HepG2 (cell line): Measurements from ENCODE around the gene IFRD1. TPM values are rescaled to one million over a fixed set of nuclear protein-coding genes. Genes with fewer than 3 reads are reported as not detected.

Source experiments
- ARID2 ChIP-seq: sonication (generic); formaldehyde crosslinking; IDR thresholded peaks from 2 replicates; pipeline ENCODE4 v1.8.1; 2022; ENCODE audit warnings: mild to moderate bottlenecking, missing genetic modification reagents, borderline replicate concordance
- ATM ChIP-seq: fragments of 450-650 bp; IDR thresholded peaks from 2 replicates; pipeline ENCODE4 v1.7.1; 2017; ENCODE audit warnings: mild to moderate bottlenecking, borderline replicate concordance
- ATRX ChIP-seq: sonication (generic); formaldehyde crosslinking; IDR thresholded peaks from 2 replicates; pipeline ENCODE4 v1.4.0; 2020; ENCODE audit warnings: missing genetic modification reagents, borderline replicate concordance
- CENPT ChIP-seq: sonication (generic); formaldehyde crosslinking; IDR thresholded peaks from 2 replicates; pipeline ENCODE4 v1.8.0; 2022; ENCODE audit warnings: low read depth, mild to moderate bottlenecking, moderate library complexity, missing genetic modification reagents
- FOXP1 ChIP-seq, 2 experiments: fragments of 450-650 bp in 1 of 2; IDR thresholded peaks; 2 replicates each; pipeline ENCODE4 v1.6.1; 2017 to 2018; ENCODE audit warnings: antibody characterized with exemption in 1 of 2
- HDAC2 ChIP-seq: sonication (generic); formaldehyde crosslinking; IDR thresholded peaks from 2 replicates; pipeline ENCODE4 v1.4.0; 2020; ENCODE audit warnings: missing genetic modification reagents
- JUN ChIP-seq: sonication (generic); formaldehyde crosslinking; IDR thresholded peaks from 2 replicates; pipeline ENCODE4 v1.4.0; 2020; ENCODE audit warnings: mild to moderate bottlenecking, missing genetic modification reagents
- KAT7 ChIP-seq: IDR thresholded peaks from 2 replicates; pipeline ENCODE4 v1.6.1; 2018; ENCODE audit warnings: borderline replicate concordance, missing compliant biosample characterization
- KDM5A ChIP-seq: fragments of 200-600 bp; sonication (generic); IDR thresholded peaks from 2 replicates; pipeline ENCODE4 v1.7.0; 2018; ENCODE audit warnings: antibody characterized with exemption, mild to moderate bottlenecking, low read length, borderline replicate concordance
- MXD4 ChIP-seq: IDR thresholded peaks from 2 replicates; pipeline ENCODE4 v1.6.1; 2016; ENCODE audit warnings: mild to moderate bottlenecking, missing biosample characterization, missing genetic modification reagents
- PAF1 ChIP-seq: IDR thresholded peaks from 2 replicates; pipeline ENCODE4 v1.6.1; 2016; ENCODE audit warnings: missing genetic modification reagents, missing compliant biosample characterization
- RFXANK ChIP-seq: IDR thresholded peaks from 2 replicates; pipeline ENCODE4 v1.6.1; 2016
- SNRNP70 ChIP-seq: fragments of 200-400 bp; formaldehyde crosslinking; IDR thresholded peaks from 2 replicates; pipeline ENCODE4 v1.6.1; 2017; ENCODE audit warnings: mild to moderate bottlenecking, low read depth, low read length, moderate library complexity
- SP140L ChIP-seq: sonication (generic); formaldehyde crosslinking; IDR thresholded peaks from 2 replicates; pipeline ENCODE4 v1.4.0; 2020; ENCODE audit warnings: missing genetic modification reagents, borderline replicate concordance
- STAG1 ChIP-seq: sonication (generic); formaldehyde crosslinking; IDR thresholded peaks from 2 replicates; pipeline ENCODE4 v1.4.0; 2020; ENCODE audit warnings: missing genetic modification reagents
- TAF1 ChIP-seq: sonication (generic); formaldehyde crosslinking; IDR thresholded peaks from 2 replicates; pipeline ENCODE4 v1.4.0; 2020; ENCODE audit warnings: missing genetic modification reagents
- TBP ChIP-seq: sonication (generic); formaldehyde crosslinking; IDR thresholded peaks from 2 replicates; pipeline ENCODE4 v1.5.0; 2020; ENCODE audit warnings: missing genetic modification reagents
- TEAD3 ChIP-seq: optimal IDR thresholded peaks from 2 replicates; pipeline ENCODE3; 2016; ENCODE audit warnings: borderline replicate concordance
- ZNF256 ChIP-seq: sonication (generic); formaldehyde crosslinking; conservative IDR thresholded peaks from 2 replicates; pipeline ENCODE4 v1.4.0; 2020; ENCODE audit warnings: missing genetic modification reagents
- ZNF432 ChIP-seq: sonication (generic); formaldehyde crosslinking; IDR thresholded peaks from 2 replicates; pipeline ENCODE4 v1.5.0; 2020; ENCODE audit warnings: missing genetic modification reagents, mild to moderate bottlenecking, borderline replicate concordance
- ZNF615 ChIP-seq: sonication (generic); formaldehyde crosslinking; IDR thresholded peaks from 2 replicates; pipeline ENCODE4 v1.5.0; 2020; ENCODE audit warnings: mild to moderate bottlenecking, missing genetic modification reagents, borderline replicate concordance
- polyA plus RNA-seq, 8 experiments: library from polyadenylated mRNA; depleted of rRNA in 3 of 8; stranded (reverse) in 7 of 8; unstranded in 1 of 8; fragments of >200 nt; fragmentation: Illumina TruSeq in 4 of 8; extraction: Trizol in 4 of 8; gene quantifications; 2 replicates each; pipeline versions ENCODE4 v1.2.1 to v1.2.3, GENCODE V29; 2011 to 2016; ENCODE audit warnings: low read depth in 4 of 8, missing spikeins in 1 of 8, mixed read lengths in 1 of 8; ENCODE audit not compliant: insufficient read depth in 1 of 8
- total RNA-seq, 5 experiments: library from RNA; depleted of rRNA; stranded (reverse); fragments of >200 nt; fragmentation: Illumina TruSeq; extraction: Trizol; gene quantifications; 2 replicates each; pipeline ENCODE4 v1.2.3, GENCODE V29; 2016; ENCODE audit warnings: low read depth in 1 of 5
- TF ChIP-seq, protein P1 (sequence below): sonication (generic); formaldehyde crosslinking; IDR thresholded peaks from 2 replicates; pipeline ENCODE4 v1.4.0; 2020; ENCODE audit warnings: missing genetic modification reagents
- TF ChIP-seq, protein P2 (sequence below): sonication (generic); formaldehyde crosslinking; IDR thresholded peaks from 2 replicates; pipeline ENCODE4 v1.8.0; 2022; ENCODE audit warnings: low read depth, missing genetic modification reagents
- TF ChIP-seq, protein P3 (sequence below): sonication (generic); formaldehyde crosslinking; IDR thresholded peaks from 2 replicates; pipeline ENCODE4 v1.8.1; 2023; ENCODE audit warnings: mild to moderate bottlenecking, missing genetic modification reagents

Gene IFRD1
- total and polyA plus RNA-seq, 2 of the 13 experiments (the other 11 are each of a cell fraction or from before 2014, with no cell fraction given) = 50.9 to 55.5 TPM

DNA sequence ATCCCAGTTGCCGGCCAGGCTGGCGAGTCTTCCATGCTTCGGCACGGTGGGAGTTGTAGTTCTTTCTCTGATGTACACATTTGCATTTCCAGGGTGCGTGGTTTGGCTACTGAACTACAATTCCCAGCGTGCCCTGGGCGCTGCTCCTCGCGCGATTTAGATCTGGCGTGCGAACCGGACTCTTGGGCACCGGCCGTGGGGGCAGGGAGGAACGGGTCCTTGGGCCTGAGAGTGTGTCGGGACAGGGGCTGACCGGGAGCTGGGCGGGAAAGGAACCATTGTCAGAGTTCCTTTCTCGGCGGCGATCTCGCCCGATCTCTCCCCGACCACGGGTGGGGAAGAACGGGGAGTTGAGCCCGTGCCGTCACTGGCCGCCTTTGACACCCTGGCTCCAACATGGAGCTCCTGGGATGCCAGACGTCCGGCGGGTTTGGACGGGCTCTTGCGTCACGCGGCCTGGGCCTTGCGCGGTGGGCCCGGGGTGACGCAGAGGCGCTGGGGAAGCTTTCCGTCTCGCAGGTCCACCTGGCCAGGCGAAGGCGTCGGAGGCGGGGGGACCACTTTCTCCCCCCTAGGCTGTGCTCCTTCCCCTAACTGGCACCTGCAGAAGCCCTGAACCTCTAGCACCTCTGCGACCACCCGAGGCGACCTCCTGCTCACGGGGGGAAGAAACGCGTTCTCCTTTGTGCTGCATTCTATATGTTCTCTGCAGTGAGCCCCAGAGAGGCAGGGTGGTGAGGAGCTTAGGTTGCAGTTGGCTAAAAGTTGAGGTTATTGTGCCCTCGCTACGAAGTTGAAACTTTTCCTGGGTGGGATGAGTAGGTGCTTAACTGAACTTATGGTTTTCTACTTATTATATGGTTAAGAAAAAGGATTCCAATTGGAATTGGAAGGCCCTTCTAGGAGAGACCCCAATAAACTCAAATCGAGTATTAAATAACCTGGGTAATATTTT is 824 bp downstream of the IFRD1 start (continued):
- TF ChIP-seq SNRNP70 = no peak
- peak; percentile 65 for TF ChIP-seq TAF1 (CRISPR knock-in tag)
- peak; percentile 29; the same call in 1 of the 2 replicates for TF ChIP-seq MXD4
- TF ChIP-seq, protein P1, sequence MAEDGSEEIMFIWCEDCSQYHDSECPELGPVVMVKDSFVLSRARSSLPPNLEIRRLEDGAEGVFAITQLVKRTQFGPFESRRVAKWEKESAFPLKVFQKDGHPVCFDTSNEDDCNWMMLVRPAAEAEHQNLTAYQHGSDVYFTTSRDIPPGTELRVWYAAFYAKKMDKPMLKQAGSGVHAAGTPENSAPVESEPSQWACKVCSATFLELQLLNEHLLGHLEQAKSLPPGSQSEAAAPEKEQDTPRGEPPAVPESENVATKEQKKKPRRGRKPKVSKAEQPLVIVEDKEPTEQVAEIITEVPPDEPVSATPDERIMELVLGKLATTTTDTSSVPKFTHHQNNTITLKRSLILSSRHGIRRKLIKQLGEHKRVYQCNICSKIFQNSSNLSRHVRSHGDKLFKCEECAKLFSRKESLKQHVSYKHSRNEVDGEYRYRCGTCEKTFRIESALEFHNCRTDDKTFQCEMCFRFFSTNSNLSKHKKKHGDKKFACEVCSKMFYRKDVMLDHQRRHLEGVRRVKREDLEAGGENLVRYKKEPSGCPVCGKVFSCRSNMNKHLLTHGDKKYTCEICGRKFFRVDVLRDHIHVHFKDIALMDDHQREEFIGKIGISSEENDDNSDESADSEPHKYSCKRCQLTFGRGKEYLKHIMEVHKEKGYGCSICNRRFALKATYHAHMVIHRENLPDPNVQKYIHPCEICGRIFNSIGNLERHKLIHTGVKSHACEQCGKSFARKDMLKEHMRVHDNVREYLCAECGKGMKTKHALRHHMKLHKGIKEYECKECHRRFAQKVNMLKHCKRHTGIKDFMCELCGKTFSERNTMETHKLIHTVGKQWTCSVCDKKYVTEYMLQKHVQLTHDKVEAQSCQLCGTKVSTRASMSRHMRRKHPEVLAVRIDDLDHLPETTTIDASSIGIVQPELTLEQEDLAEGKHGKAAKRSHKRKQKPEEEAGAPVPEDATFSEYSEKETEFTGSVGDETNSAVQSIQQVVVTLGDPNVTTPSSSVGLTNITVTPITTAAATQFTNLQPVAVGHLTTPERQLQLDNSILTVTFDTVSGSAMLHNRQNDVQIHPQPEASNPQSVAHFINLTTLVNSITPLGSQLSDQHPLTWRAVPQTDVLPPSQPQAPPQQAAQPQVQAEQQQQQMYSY (CRISPR knock-in tag) = peak; percentile 82
- TF ChIP-seq ARID2 (CRISPR knock-in tag) = peak; percentile 91
- no peak for TF ChIP-seq JUN
- TF ChIP-seq ATM = no peak
- no peak for TF ChIP-seq FOXP1 (IDR thresholded peaks at IDR 0.05)
- no peak for TF ChIP-seq FOXP1 (CRISPR knock-in tag; IDR thresholded peaks at IDR 0.05)
- TF ChIP-seq, protein P2, sequence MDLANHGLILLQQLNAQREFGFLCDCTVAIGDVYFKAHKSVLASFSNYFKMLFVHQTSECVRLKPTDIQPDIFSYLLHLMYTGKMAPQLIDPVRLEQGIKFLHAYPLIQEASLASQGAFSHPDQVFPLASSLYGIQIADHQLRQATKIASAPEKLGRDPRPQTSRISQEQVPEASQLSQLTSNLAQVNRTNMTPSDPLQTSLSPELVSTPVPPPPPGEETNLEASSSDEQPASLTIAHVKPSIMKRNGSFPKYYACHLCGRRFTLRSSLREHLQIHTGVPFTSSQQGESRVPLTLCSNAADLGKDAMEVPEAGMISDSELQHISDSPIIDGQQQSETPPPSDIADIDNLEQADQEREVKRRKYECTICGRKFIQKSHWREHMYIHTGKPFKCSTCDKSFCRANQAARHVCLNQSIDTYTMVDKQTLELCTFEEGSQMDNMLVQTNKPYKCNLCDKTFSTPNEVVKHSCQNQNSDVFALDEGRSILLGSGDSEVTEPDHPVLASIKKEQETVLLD (CRISPR knock-in tag) = peak; percentile 85
- TF ChIP-seq ZNF615 = no peak
- TF ChIP-seq TEAD3 (CRISPR knock-in tag) = peak; percentile 32
- TF ChIP-seq ZNF256 = no peak
- TF ChIP-seq SP140L (CRISPR knock-in tag) = no peak
- no peak for TF ChIP-seq ATRX
- no peak for TF ChIP-seq STAG1 (CRISPR knock-in tag)
- TF ChIP-seq TBP (CRISPR knock-in tag) = 0 out of 2 replicates have a peak, but pooled peaks have one; percentile 66
- no peak for TF ChIP-seq RFXANK
- TF ChIP-seq HDAC2 (CRISPR knock-in tag) = peak; percentile 57; the same call in 1 of the 2 replicates
- TF ChIP-seq ZNF432 (CRISPR knock-in tag) = no peak
- no peak for TF ChIP-seq CENPT (CRISPR knock-in tag)
- no peak for TF ChIP-seq PAF1 (CRISPR knock-in tag)
- TF ChIP-seq, protein P3, sequence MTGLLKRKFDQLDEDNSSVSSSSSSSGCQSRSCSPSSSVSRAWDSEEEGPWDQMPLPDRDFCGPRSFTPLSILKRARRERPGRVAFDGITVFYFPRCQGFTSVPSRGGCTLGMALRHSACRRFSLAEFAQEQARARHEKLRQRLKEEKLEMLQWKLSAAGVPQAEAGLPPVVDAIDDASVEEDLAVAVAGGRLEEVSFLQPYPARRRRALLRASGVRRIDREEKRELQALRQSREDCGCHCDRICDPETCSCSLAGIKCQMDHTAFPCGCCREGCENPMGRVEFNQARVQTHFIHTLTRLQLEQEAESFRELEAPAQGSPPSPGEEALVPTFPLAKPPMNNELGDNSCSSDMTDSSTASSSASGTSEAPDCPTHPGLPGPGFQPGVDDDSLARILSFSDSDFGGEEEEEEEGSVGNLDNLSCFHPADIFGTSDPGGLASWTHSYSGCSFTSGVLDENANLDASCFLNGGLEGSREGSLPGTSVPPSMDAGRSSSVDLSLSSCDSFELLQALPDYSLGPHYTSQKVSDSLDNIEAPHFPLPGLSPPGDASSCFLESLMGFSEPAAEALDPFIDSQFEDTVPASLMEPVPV = 0 out of 2 replicates have a peak, but pooled peaks have one; percentile 19
- TF ChIP-seq KAT7 = no peak
- TF ChIP-seq KDM5A = peak; percentile 55; the same call in 1 of the 2 replicates
